ENCODE measurements around the gene CALB2. TPM values are rescaled to one million over a fixed set of nuclear protein-coding genes. Genes with fewer than 3 reads are reported as not detected.

The CALB2 gene
- total and polyA plus RNA-seq, 2 donors (not counting 3 experiments of a cell fraction or from before 2014, with no cell fraction given) = not detected

- Histone ChIP-seq H4K20me1 (replicated peaks; ENCODE audit: control insufficient read depth, extremely low read depth, insufficient read depth, low read length) (no peaks in the 10 kb centered on the region), H3K4me1 (ENCODE audit: control insufficient read depth, extremely low read depth, insufficient read depth, low read length) (no peaks in the 10 kb centered on the region), H3K9ac (replicated peaks; ENCODE audit: extremely low read depth, insufficient read depth, low read length) (no peak overlapping the region), H3K79me2 (ENCODE audit: control insufficient read depth, insufficient read depth, low read length) (no peaks in the 10 kb centered on the region), H3K9me1 (replicated peaks; ENCODE audit: control insufficient read depth, extremely low read depth, insufficient read depth, low read length) (no peaks in the 10 kb centered on the region), H3K27me3 (ENCODE audit: control insufficient read depth in 2 of 2, insufficient read depth in 2 of 2, low read length in 2 of 2) (no peaks in the 10 kb centered on the region), H3K9me3 (replicated peaks; ENCODE audit: control insufficient read depth, insufficient read depth, low read length) (no peaks in the 10 kb centered on the region), H3K4me2 (ENCODE audit: insufficient read depth, low read length) (no peak overlapping the region), H2AFZ (ENCODE audit: low read depth, low read length) (no peak overlapping the region), H3K4me3 (replicated peaks in 1 of 3; ENCODE audit: insufficient read depth in 1 of 3, low read depth in 1 of 3, low read length in 3 of 3) (no peak overlapping the region), H3K36me3 (ENCODE audit: control insufficient read depth in 2 of 2, extremely low read depth in 1 of 2, insufficient read depth in 2 of 2, low read length in 2 of 2) (no peaks in the 10 kb centered on the region), H3K27ac (ENCODE audit: insufficient read depth, low read depth, low read length) (no peak overlapping the region)
- ChIA-PET POLR2A (no interaction called here), CTCF (interaction anchor here (2.8 kb wide), 1 partner anchor 33 kb away, joined by 8 read pairs; no protein-coding TSS in a partner anchor)
- TF ChIP-seq FOS (IDR thresholded peaks at IDR 0.05; ENCODE audit: borderline replicate concordance, insufficient read depth, low read length) (no peak), POLR2AphosphoS5 (IDR thresholded peaks at IDR 0.05; ENCODE audit: insufficient read depth, low read depth, low read length) (no peak), POLR2A (IDR thresholded peaks at IDR 0.05; ENCODE audit: low read depth, low read length) (no peak), MAX (IDR thresholded peaks at IDR 0.05; ENCODE audit: insufficient read depth, insufficient read length) (no peak), GATA2 (IDR thresholded peaks at IDR 0.05; ENCODE audit: insufficient read depth, insufficient read length, low read depth, low read length) (no peak), CTCF (IDR thresholded peaks at IDR 0.05; ENCODE audit: extremely low read depth in 1 of 2, insufficient read depth in 1 of 2, low read depth in 1 of 2, low read length in 2 of 2) (no peak), EZH2 (IDR thresholded peaks at IDR 0.05; ENCODE audit: borderline replicate concordance, low read depth, low read length, severe bottlenecking) (no peak), MYC (IDR thresholded peaks at IDR 0.05; ENCODE audit: low read depth, low read length) (no peak), JUN (IDR thresholded peaks at IDR 0.05; ENCODE audit: borderline replicate concordance, insufficient read depth, insufficient read length, low read depth) (no peak)
- dilution Hi-C loops (cut with MboI; ENCODE audit: extremely low pct_ligation_motif_present, low sequenced_read_pairs) = no loop called here
- BruUV-seq (replicated peaks) = no TSS peak
- FAIRE-seq = no peak
- no peak for DNase-seq (ENCODE audit: low read depth, low spot score)
- intact Hi-C loops (cut with micrococcal nuclease) = no loop called here
Measured at GRCh38 chr16:71344315-71344905, 14.1 kb upstream of the CALB2 start.
